ENCODE results near the gene TEX261.
A peak's percentile ranks its signal among the peaks of the same experiment; 100 is the strongest.

The TEX261 gene

DNA sequence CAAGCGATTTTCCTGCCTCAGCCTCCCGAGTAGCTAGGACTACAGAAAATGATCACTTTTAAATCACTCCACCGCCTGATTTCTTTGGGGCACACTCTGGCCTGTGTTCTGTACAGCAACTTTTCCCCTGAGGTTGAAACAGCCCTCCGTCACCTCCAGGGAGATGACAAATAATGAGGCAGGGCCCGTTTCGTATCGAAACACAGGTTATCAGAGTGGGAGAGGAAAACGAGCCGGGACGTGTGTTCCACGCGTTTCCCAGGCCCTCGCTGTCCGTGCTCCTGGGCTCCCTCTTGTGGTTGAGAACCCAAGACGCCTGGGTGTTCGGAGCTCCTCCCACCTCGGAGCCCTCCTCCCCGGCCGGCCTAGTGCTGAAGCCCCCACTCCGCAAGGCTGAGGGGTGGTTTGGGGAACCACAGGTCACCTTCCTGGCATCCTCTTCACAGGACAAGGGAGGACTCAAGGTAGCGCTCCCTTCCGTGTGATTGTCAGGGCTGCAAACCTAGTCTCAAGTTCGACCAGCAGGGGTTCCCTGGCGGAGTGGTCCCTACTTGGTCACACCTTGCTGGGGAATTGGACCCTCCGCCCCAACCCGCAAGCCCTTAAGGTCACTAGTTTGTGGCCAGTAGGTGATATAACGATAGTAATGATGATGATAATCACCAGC lies 46.2 kb downstream of the TEX261 start:
- Histone ChIP-seq H3K36me3 (no peaks in the 10 kb centered on the region), H3K27ac (no peak overlapping the region), H3K4me1 (ENCODE audit: control insufficient read depth in 1 of 2, insufficient read depth in 1 of 2, low read depth in 1 of 2, low read length in 1 of 2) (peaks cover 0 to 8% of the 10 kb centered on the region in 2 experiments), H3K4me3 (ENCODE audit: low read depth in 1 of 2, low read length in 1 of 2) (peak overlapping the region in 1 of 2 experiments; percentile 6), H3K27me3 (peaks cover 88% of the 10 kb centered on the region), H3K9me3 (no peaks in the 10 kb centered on the region)
- TF ChIP-seq, protein P1, sequence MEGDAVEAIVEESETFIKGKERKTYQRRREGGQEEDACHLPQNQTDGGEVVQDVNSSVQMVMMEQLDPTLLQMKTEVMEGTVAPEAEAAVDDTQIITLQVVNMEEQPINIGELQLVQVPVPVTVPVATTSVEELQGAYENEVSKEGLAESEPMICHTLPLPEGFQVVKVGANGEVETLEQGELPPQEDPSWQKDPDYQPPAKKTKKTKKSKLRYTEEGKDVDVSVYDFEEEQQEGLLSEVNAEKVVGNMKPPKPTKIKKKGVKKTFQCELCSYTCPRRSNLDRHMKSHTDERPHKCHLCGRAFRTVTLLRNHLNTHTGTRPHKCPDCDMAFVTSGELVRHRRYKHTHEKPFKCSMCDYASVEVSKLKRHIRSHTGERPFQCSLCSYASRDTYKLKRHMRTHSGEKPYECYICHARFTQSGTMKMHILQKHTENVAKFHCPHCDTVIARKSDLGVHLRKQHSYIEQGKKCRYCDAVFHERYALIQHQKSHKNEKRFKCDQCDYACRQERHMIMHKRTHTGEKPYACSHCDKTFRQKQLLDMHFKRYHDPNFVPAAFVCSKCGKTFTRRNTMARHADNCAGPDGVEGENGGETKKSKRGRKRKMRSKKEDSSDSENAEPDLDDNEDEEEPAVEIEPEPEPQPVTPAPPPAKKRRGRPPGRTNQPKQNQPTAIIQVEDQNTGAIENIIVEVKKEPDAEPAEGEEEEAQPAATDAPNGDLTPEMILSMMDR (IDR thresholded peaks at IDR 0.05): peak; percentile 52

DNA sequence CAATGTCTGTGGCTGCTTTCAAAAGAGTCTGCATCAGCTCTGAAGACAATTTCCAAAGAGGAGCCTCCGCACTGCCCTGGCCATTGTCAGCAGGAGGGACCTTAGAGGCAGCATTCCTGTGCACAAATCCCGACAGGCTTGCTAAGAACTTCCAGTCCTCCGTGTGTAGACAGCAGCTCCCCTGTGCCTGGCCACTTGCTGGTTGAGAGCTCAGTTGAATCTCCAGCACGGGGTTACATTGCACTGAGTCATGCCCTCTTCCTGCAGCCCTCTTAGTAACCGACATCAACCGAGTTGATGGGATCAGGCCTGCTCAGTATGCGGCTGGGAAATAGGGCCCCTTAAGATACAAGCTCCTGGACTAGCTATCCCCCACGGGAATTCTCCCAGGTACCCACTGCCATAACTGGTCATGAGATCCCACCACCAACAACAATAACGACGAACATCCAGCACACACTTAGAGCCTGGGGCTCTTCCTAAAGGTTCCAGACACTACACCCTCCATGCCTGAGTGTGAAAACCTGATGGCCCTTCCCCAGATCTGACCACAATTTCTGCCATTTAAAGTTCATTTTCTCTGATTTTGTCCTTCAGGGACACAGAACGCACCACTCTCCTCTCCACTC lies 47.0 kb downstream of the TEX261 start:
- Histone ChIP-seq H3K9me3 (no peaks in the 10 kb centered on the region), H3K27me3 (peaks cover 83% of the 10 kb centered on the region), H3K4me1 (ENCODE audit: control insufficient read depth in 1 of 2, insufficient read depth in 1 of 2, low read depth in 1 of 2, low read length in 1 of 2) (peaks cover 0 to 8% of the 10 kb centered on the region in 2 experiments), H3K4me3 (ENCODE audit: low read depth in 1 of 2, low read length in 1 of 2) (no peak overlapping the region), H3K36me3 (no peaks in the 10 kb centered on the region), H3K27ac (no peak overlapping the region)
- TF ChIP-seq, protein P1 (IDR thresholded peaks at IDR 0.05): no peak

DNA sequence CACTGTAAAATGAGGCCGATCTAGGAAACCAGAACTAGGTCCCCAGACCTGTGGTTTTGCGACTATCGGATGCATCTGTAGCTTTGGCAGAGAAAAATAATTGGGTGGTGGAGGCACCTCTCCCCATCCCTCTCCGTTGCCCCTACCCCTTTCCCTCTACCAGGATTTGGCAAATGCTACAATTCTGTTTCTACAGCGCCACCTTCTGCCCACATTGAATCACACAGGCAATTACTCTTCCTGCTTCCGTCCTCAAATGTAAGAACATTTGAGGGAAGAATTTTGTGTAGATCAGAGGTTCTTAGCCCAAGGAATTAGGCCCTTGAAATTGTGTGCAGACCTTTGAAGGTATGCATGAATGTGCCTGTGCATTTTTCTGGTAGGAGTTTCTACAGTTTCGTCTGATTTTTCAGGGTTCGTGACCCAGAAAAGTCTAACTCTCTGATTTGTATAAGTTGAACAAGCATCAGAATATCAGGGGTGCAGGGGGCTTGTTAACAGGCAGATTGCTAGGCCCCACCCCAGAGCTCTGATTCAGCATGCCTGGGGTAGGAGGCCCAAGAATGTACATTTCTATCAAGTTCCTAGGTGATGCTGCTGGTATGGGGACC lies 47.7 kb downstream of the TEX261 start:
- Histone ChIP-seq H3K27me3 (peaks cover 76% of the 10 kb centered on the region), H3K4me1 (ENCODE audit: control insufficient read depth in 1 of 2, insufficient read depth in 1 of 2, low read depth in 1 of 2, low read length in 1 of 2) (peaks cover 0 to 8% of the 10 kb centered on the region in 2 experiments), H3K9me3 (no peaks in the 10 kb centered on the region), H3K4me3 (ENCODE audit: low read depth in 1 of 2, low read length in 1 of 2) (no peak overlapping the region), H3K27ac (no peak overlapping the region), H3K36me3 (no peaks in the 10 kb centered on the region)
- TF ChIP-seq, protein P1 (IDR thresholded peaks at IDR 0.05): peak; percentile 33

DNA sequence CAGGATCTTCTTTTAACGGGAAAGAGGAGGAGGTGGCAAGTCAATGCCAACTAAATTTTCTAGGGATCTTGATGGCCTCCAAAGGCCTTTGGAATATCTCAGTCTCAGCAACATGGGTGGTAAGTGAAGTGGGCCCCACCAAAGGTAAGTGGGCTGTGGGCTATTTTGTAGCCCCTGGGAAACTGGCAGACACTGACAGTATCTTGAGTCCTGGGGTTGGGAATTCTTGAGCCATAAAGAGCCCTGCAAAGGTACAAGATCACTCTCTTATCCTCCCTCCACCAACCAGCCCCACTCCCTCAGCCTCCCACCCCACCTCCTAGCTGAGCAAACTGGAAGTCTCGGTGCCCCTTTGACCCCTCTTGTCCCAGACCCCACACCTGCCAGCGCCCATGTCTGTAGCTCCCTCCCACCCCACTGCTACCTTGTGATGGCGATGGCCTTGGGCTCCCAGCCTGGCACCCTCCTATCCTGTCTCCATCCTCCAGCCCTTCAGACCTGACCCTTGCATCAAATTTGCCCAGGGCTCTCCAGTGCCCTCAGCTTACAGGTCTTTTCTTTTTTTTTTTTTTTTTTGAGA lies 50.5 kb downstream of the TEX261 start:
- Histone ChIP-seq H3K36me3 (no peaks in the 10 kb centered on the region), H3K4me1 (ENCODE audit: control insufficient read depth in 1 of 2, insufficient read depth in 1 of 2, low read depth in 1 of 2, low read length in 1 of 2) (peaks cover 0 to 8% of the 10 kb centered on the region in 2 experiments), H3K27ac (no peak overlapping the region), H3K4me3 (ENCODE audit: low read depth in 1 of 2, low read length in 1 of 2) (no peak overlapping the region), H3K27me3 (peaks cover 68% of the 10 kb centered on the region), H3K9me3 (no peaks in the 10 kb centered on the region)
- TF ChIP-seq, protein P1 (IDR thresholded peaks at IDR 0.05): no peak

DNA sequence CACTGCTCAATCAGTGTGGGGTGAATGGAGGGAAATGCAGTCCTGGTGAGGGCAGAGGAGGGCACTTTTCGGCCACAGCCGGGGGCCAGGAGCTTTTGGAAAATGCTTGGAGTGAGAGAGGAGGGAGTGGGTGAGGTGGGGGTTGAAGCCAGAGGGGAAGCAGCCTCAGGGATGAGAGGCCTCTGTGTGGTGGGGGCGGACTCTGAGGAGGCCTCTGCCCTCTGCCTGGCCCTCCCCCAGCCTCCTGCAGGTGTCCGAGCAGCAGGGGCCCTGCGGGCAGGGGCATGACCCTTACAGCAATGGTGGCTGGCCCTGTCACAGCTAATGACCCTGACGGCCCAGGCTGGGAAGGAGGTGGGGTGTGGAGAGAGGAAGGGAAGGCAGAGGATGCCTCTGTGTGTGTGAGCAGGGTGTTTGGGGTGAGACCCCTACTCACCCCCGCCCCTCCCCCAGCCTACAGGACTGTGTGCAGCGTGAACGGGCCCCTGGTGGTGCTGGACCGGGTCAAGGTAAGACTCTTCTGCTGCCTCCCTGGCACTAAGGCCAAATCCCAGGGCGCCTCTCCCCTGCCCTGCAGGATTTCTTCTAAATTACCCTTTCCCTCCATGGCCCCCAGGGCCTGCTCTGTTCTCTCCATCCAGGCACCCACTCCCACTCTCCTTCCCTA lies 51.3 kb downstream of the TEX261 start:
- no peaks in the 10 kb centered on the region for H3K36me3 ChIP-seq
- TF ChIP-seq, protein P1 (IDR thresholded peaks at IDR 0.05): no peak
- H3K4me3 ChIP-seq (ENCODE audit: low read depth in 1 of 2, low read length in 1 of 2): no peak overlapping the region
- peaks cover 68% of the 10 kb centered on the region for H3K27me3 ChIP-seq
- no peaks in the 10 kb centered on the region for H3K9me3 ChIP-seq
- H3K4me1 ChIP-seq (ENCODE audit: control insufficient read depth in 1 of 2, insufficient read depth in 1 of 2, low read depth in 1 of 2, low read length in 1 of 2): peaks cover 0 to 4% of the 10 kb centered on the region in 2 experiments
- no peak overlapping the region for H3K27ac ChIP-seq
